WTC11 (cell line): ENCODE data around the gene CDK2. TPM values are rescaled to one million over a fixed set of nuclear protein-coding genes. Genes with fewer than 3 reads are reported as not detected.
A peak's percentile ranks its signal among the peaks of the same experiment; 100 is the strongest.
"Not testable (repeated sequence)": the region's sequence is repeated elsewhere in the genome, so short reads cannot be mapped to it uniquely, and the experiment has no call there.

ENCODE experiments used
- ATAC-seq: fragments of 200-7000 bp; cut with Tn5 transposase; 2 replicates; pipeline ENCODE4 v1.10.0; 2021; ENCODE audit warnings: mild to moderate bottlenecking, moderate library complexity
- Bru-seq: library from RNA; stranded (reverse); fragments of 400-500 nt; gene quantifications from one replicate; lab custom pipeline; 2021; lab: Mats Ljungman, UMichigan
- CTCF ChIA-PET: fragments of 300-600 bp; sonication (Branson Sonifier 250); formaldehyde crosslinking; loops from one replicate; lab custom pipeline; 2021; ENCODE audit warnings: antibody characterized with exemption; lab: Charles Lee
- POLR2A ChIA-PET: fragments of 350-600 bp; sonication (Branson Sonifier 250); formaldehyde crosslinking; loops from one replicate; lab custom pipeline; 2021; ENCODE audit warnings: antibody characterized with exemption; lab: Charles Lee
- DNase-seq: peaks from one replicate; pipeline ENCODE4 v3.0.0; 2021; ENCODE audit warnings: low spot score
- H3K27ac Mint-ChIP-seq: 2 replicates; pipeline ENCODE4 v1.8.0; 2021; ENCODE audit warnings: mixed read lengths
- H3K27me3 Mint-ChIP-seq: 2 replicates; pipeline ENCODE4 v1.8.0; 2021; ENCODE audit warnings: low read depth, mild to moderate bottlenecking, moderate library complexity, mixed read lengths
- H3K36me3 Mint-ChIP-seq: 2 replicates; pipeline ENCODE4 v1.8.0; 2021; ENCODE audit warnings: mixed read lengths
- H3K4me1 Mint-ChIP-seq: 2 replicates; pipeline ENCODE4 v1.8.0; 2022; ENCODE audit warnings: mixed read lengths
- H3K4me3 Mint-ChIP-seq: 2 replicates; pipeline ENCODE4 v1.8.0; 2021; ENCODE audit warnings: mild to moderate bottlenecking, moderate library complexity, mixed read lengths
- H3K9me3 Mint-ChIP-seq: 2 replicates; pipeline ENCODE4 v1.8.0; 2021; ENCODE audit warnings: mixed read lengths
- FOXJ3 ChIP-seq: sonication (generic); formaldehyde crosslinking; IDR thresholded peaks from 2 replicates; pipeline ENCODE4 v1.9.0; 2021; ENCODE audit warnings: missing genetic modification reagents, mild to moderate bottlenecking, borderline replicate concordance
- GABPB1 ChIP-seq: sonication (generic); formaldehyde crosslinking; IDR thresholded peaks from 2 replicates; pipeline ENCODE4 v1.8.1; 2023; ENCODE audit warnings: mild to moderate bottlenecking, missing genetic modification reagents
- JAZF1 ChIP-seq: fragments of 250-450 bp; sonication (Bioruptor Pico); IDR thresholded peaks from 2 replicates; pipeline ENCODE4 v1.9.0; 2021; ENCODE audit warnings: moderate library complexity, mild to moderate bottlenecking, inconsistent platforms
- MXD4 ChIP-seq: fragments of 250-450 bp; sonication (Bioruptor Pico); IDR thresholded peaks from 2 replicates; pipeline ENCODE4 v1.8.0; 2021; ENCODE audit warnings: mild to moderate bottlenecking, moderate library complexity, borderline replicate concordance
- NFYB ChIP-seq: sonication (generic); formaldehyde crosslinking; conservative IDR thresholded peaks from 2 replicates; pipeline ENCODE4 v1.8.0; 2022; ENCODE audit warnings: low read depth, missing genetic modification reagents
- SP1 ChIP-seq: sonication (generic); formaldehyde crosslinking; conservative IDR thresholded peaks from 2 replicates; pipeline ENCODE4 v1.8.1; 2022; ENCODE audit warnings: missing genetic modification reagents
- long read RNA-seq, 3 experiments: library from RNA in 1 of 3; library from capped mRNA in 1 of 3; library from polyadenylated mRNA in 1 of 3; unstranded in 2 of 3; stranded (forward) in 1 of 3; transcript quantifications; one replicate each; pipeline ENCODE4 v2.0.0, GENCODE V29; 2021
- total RNA-seq: library from RNA; stranded (reverse); gene quantifications from 3 replicates; pipeline ENCODE4 v1.2.3, GENCODE V29; 2021
- TF ChIP-seq, protein P1 (sequence below): sonication (generic); formaldehyde crosslinking; IDR thresholded peaks from 2 replicates; pipeline ENCODE4 v1.8.1; 2022; ENCODE audit warnings: mild to moderate bottlenecking, moderate library complexity, missing genetic modification reagents
- TF ChIP-seq, protein P2 (sequence below): sonication (generic); formaldehyde crosslinking; IDR thresholded peaks from 2 replicates; pipeline ENCODE4 v1.8.0; 2022; ENCODE audit warnings: missing genetic modification reagents
- TF ChIP-seq, protein P3 (sequence below): fragments of 250-450 bp; sonication (Bioruptor Pico); IDR thresholded peaks from 2 replicates; pipeline ENCODE4 v1.9.0; 2021; ENCODE audit warnings: mild to moderate bottlenecking

The CDK2 gene
- 37.6 to 44.1 TPM (median 43.1 TPM) in 3 replicates for total RNA-seq
- Bru-seq, nascent RNA, result percentile 89 among the genes with signal in this experiment
- long read RNA-seq, experiment 1, transcript CDK2-208 (6 exons, 2,598 nt), result minor isoform, 9 of 253 reads
- long read RNA-seq, experiment 1, transcript CDK2-202 (6 exons, 1,260 nt), result minor isoform, 7 of 253 reads
- long read RNA-seq, experiment 1, transcript CDK2-201 (7 exons, 2,296 nt), result major isoform, 206 of 253 reads
- long read RNA-seq, experiment 1, partial matches to known transcripts, result 9 of 253 reads
- long read RNA-seq, experiment 1, other reads (novel, unspliced or antisense), result 15 of 253 reads
- long read RNA-seq, experiment 2, transcript CDK2-201 (7 exons, 2,296 nt), result major isoform, 22 of 47 reads
- long read RNA-seq, experiment 2, partial matches to known transcripts, result 18 of 47 reads
- long read RNA-seq, experiment 2, other reads (novel, unspliced or antisense), result 3 of 47 reads
- long read RNA-seq, experiment 3, transcript CDK2-201 (7 exons, 2,296 nt), result major isoform, 41 of 47 reads
- long read RNA-seq, experiment 3, partial matches to known transcripts, result 1 of 47 reads
- long read RNA-seq, experiment 3, other reads (novel, unspliced or antisense), result 2 of 47 reads

DNA sequence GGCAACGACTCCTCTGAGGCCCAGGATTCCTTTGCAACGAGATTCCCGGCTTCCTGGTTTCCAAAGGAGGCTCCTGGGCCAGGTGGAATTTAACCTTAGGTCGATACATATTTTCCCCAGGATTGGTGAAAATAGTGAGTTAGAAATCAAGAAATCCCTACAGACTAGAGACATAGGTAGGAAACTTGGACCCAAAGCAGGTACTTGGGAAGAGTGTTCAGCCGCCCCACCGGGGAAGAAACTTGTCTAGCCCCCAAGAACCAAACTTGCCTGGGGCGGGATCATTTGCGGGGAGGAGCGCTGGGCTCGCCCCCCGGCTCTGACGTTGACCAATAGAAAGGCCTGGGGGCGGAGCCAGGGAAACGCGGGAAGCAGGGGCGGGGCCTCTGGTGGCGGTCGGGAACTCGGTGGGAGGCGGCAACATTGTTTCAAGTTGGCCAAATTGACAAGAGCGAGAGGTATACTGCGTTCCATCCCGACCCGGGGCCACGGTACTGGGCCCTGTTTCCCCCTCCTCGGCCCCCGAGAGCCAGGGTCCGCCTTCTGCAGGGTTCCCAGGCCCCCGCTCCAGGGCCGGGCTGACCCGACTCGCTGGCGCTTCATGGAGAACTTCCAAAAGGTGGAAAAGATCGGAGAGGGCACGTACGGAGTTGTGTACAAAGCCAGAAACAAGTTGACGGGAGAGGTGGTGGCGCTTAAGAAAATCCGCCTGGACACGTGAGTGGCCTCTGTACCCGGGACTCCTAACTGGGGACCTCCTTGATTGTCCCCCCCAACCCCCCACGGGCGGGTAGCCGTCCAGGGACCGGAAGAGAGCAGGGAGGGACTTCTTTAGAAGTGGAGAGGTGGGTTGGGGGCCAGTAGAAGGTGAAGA lies at the start of gene CDK2:
TSS of gene CDK2 (plus strand) at position 423 of the 874 bp plus-strand sequence. CDS start at position 602, 179 bp downstream.
- peak; percentile 89 for ATAC-seq
- H3K27ac Mint-ChIP-seq, result peak within 1 kb of the TSS; percentile 99
- H3K4me1 Mint-ChIP-seq, result peaks cover 26% of the 10 kb centered on the region
- ChIA-PET POLR2A (no interaction called here), CTCF (interaction anchor here (0.6 to 1.2 kb wide), 2 partner anchors 27 to 71 kb away, joined by 3 to 4 read pairs; no protein-coding TSS in a partner anchor)
- peak within 1 kb of the TSS; percentile 99 for H3K4me3 Mint-ChIP-seq
- DNase-seq, result peak; percentile 97
- peak; percentile 84 for TF ChIP-seq SP1 (CRISPR knock-in tag)
- TF ChIP-seq, protein P1, sequence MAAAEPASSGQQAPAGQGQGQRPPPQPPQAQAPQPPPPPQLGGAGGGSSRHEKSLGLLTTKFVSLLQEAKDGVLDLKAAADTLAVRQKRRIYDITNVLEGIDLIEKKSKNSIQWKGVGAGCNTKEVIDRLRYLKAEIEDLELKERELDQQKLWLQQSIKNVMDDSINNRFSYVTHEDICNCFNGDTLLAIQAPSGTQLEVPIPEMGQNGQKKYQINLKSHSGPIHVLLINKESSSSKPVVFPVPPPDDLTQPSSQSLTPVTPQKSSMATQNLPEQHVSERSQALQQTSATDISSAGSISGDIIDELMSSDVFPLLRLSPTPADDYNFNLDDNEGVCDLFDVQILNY, result peak; percentile 44; the same call in 1 of the 2 replicates
- TF ChIP-seq, protein P2, sequence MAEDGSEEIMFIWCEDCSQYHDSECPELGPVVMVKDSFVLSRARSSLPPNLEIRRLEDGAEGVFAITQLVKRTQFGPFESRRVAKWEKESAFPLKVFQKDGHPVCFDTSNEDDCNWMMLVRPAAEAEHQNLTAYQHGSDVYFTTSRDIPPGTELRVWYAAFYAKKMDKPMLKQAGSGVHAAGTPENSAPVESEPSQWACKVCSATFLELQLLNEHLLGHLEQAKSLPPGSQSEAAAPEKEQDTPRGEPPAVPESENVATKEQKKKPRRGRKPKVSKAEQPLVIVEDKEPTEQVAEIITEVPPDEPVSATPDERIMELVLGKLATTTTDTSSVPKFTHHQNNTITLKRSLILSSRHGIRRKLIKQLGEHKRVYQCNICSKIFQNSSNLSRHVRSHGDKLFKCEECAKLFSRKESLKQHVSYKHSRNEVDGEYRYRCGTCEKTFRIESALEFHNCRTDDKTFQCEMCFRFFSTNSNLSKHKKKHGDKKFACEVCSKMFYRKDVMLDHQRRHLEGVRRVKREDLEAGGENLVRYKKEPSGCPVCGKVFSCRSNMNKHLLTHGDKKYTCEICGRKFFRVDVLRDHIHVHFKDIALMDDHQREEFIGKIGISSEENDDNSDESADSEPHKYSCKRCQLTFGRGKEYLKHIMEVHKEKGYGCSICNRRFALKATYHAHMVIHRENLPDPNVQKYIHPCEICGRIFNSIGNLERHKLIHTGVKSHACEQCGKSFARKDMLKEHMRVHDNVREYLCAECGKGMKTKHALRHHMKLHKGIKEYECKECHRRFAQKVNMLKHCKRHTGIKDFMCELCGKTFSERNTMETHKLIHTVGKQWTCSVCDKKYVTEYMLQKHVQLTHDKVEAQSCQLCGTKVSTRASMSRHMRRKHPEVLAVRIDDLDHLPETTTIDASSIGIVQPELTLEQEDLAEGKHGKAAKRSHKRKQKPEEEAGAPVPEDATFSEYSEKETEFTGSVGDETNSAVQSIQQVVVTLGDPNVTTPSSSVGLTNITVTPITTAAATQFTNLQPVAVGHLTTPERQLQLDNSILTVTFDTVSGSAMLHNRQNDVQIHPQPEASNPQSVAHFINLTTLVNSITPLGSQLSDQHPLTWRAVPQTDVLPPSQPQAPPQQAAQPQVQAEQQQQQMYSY (CRISPR knock-in tag), result peak; percentile 51; the same call in 1 of the 2 replicates
- TF ChIP-seq JAZF1 (CRISPR knock-in tag), result no peak
- peak; percentile 74 for TF ChIP-seq NFYB (CRISPR knock-in tag)
- H3K36me3 Mint-ChIP-seq, result peaks cover 15% of the 10 kb centered on the region
- no peaks in the 10 kb centered on the region for H3K27me3 Mint-ChIP-seq
- H3K9me3 Mint-ChIP-seq, result no peaks in the 10 kb centered on the region

DNA sequence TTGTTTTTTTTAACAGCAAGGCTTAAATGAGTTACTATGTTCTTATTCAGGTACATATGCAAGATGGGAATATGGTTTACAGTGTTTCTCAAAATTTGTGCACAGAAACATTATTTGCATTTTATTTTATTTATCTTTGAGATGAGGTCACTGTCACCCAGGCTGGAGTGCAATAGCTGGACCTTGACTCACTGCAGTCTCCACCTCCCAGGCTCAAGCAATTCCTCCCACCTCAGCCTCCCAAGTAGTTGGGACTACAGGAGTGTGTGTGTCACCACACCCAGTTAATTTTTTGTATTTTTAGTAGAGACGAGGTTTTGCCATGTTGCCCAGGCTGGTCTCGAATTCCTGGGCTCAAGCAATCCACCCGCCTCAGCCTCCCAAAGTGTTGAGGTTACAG lies 47.6 kb upstream of the CDK2 start:
- H3K27ac Mint-ChIP-seq, DNase-seq, H3K27me3 Mint-ChIP-seq, ATAC-seq, CTCF ChIA-PET, POLR2A ChIA-PET, H3K4me3 Mint-ChIP-seq, H3K9me3 Mint-ChIP-seq, H3K4me1 Mint-ChIP-seq: not testable (repeated sequence)
- peaks cover 18% of the 10 kb centered on the region for H3K36me3 Mint-ChIP-seq

DNA sequence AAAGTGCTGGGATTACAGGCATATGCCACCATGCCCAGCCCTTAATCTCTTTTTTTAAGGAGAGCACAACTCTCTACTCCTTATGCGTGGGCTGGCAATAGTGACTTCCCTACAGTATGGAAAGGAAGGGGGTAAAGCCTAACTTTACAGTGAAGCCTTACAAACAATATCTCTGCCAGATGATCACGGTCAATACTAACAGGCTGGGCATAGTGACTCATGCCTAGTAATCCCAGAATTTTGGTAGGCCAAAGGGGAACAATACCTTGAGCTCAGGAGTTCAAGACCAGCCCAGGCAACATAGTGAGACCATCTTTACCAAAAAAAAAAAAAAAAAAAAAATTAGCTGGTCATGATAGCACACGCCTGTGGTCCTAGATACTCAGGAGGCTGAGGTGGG lies 44.5 kb upstream of the CDK2 start:
- DNase-seq (no peak), ATAC-seq (no peak)
- H3K27me3 Mint-ChIP-seq, result no peaks in the 10 kb centered on the region
- H3K27ac Mint-ChIP-seq, result no peak overlapping the region
- peaks cover 24% of the 10 kb centered on the region for H3K36me3 Mint-ChIP-seq
- no peaks in the 10 kb centered on the region for H3K9me3 Mint-ChIP-seq
- H3K4me3 Mint-ChIP-seq, result no peak overlapping the region
- no peak for TF ChIP-seq FOXJ3
- no peak for TF ChIP-seq SP1 (CRISPR knock-in tag)
- CTCF ChIA-PET, result interaction anchor here (0.6 to 0.7 kb wide), 3 partner anchors 18 to 184 kb away, joined by 3 read pairs; no protein-coding TSS in a partner anchor
- peaks cover 14% of the 10 kb centered on the region for H3K4me1 Mint-ChIP-seq
- POLR2A ChIA-PET, result no interaction called here

DNA sequence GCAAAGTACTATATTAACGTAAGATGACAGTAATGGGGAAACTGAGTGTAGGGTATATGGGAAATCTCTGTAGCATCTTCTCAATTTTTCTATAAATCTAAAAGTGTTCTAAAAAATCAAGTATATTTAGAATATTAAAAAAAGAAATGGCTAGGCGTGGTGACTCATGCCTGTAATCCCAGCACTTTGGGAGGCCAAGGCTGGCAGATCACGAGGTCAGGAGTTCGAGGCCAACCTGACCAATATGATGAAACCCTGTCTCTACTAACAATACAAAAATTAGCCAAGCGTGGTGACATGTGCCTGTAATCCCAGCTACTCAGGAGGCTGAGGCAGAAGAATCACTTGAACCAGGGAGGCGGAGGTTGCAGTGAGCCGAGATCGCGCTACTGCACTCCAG lies 43.0 kb upstream of the CDK2 start:
- ATAC-seq, CTCF ChIA-PET, H3K27me3 Mint-ChIP-seq, H3K4me3 Mint-ChIP-seq, H3K27ac Mint-ChIP-seq, H3K9me3 Mint-ChIP-seq, POLR2A ChIA-PET, DNase-seq: not testable (repeated sequence)
- Mint-ChIP-seq H3K36me3 (peaks cover 26% of the 10 kb centered on the region), H3K4me1 (peaks cover 17% of the 10 kb centered on the region)

DNA sequence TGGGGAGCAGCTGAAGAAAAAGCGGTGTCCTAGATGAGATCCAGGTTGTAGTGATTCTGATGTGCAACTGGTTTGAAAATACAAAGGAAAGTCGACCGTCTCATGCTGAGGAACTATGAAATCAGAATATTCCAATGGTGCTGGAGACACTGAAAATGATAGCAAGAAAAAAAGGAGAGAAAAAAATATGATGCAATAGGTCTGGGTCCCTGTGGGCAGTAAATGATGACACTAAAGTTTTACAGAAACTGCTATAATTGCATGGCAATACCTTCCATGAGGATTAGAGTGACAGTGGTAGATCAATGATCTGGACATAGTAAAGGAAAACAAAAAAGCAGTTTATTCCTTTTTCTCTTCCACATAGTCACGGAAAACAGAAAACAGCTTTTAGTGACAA lies 41.3 kb upstream of the CDK2 start:
- DNase-seq, result no peak
- peak overlapping the region; percentile 96 for H3K27ac Mint-ChIP-seq
- TF ChIP-seq, protein P3, sequence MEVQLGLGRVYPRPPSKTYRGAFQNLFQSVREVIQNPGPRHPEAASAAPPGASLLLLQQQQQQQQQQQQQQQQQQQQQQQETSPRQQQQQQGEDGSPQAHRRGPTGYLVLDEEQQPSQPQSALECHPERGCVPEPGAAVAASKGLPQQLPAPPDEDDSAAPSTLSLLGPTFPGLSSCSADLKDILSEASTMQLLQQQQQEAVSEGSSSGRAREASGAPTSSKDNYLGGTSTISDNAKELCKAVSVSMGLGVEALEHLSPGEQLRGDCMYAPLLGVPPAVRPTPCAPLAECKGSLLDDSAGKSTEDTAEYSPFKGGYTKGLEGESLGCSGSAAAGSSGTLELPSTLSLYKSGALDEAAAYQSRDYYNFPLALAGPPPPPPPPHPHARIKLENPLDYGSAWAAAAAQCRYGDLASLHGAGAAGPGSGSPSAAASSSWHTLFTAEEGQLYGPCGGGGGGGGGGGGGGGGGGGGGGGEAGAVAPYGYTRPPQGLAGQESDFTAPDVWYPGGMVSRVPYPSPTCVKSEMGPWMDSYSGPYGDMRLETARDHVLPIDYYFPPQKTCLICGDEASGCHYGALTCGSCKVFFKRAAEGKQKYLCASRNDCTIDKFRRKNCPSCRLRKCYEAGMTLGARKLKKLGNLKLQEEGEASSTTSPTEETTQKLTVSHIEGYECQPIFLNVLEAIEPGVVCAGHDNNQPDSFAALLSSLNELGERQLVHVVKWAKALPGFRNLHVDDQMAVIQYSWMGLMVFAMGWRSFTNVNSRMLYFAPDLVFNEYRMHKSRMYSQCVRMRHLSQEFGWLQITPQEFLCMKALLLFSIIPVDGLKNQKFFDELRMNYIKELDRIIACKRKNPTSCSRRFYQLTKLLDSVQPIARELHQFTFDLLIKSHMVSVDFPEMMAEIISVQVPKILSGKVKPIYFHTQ (CRISPR knock-in tag), result no peak
- no peak for TF ChIP-seq MXD4 (CRISPR knock-in tag)
- TF ChIP-seq GABPB1, result 0 out of 2 replicates have a peak, but pooled peaks have one; percentile 26
- TF ChIP-seq, all 79 proteins: peak for 1
- H3K4me1 Mint-ChIP-seq, result peaks cover 30% of the 10 kb centered on the region
- CTCF ChIA-PET, result interaction anchor here (1.0 to 5.0 kb wide), 5 partner anchors 48 to 281 kb away, joined by 3 to 32 read pairs (median 4); partner anchors contain the start of genes DNAJC14 and RAB5B
- POLR2A ChIA-PET, result interaction anchor here (1.0 kb wide), 1 partner anchor 108 kb away, joined by 3 read pairs; the partner anchor contains the start of genes ORMDL2 and SARNP
- H3K27me3 Mint-ChIP-seq, result no peaks in the 10 kb centered on the region
- H3K4me3 Mint-ChIP-seq, result peak overlapping the region; percentile 94
- H3K36me3 Mint-ChIP-seq, result peaks cover 26% of the 10 kb centered on the region
- no peak for ATAC-seq
- H3K9me3 Mint-ChIP-seq, result no peaks in the 10 kb centered on the region
